Breast epithelium (tissue), 3 donors: Measurements from ENCODE around the gene MARS1.

Source experiments
- CTCF ChIP-seq, 3 donors: fragments of 450-650 bp; IDR thresholded peaks; one replicate each; pipeline ENCODE4 v1.5.1; 2016 to 2017; ENCODE audit warnings: antibody characterized with exemption in 3 of 3, mild to moderate bottlenecking in 3 of 3, moderate library complexity in 3 of 3
- POLR2AphosphoS5 ChIP-seq, 3 donors: sonication (generic); formaldehyde crosslinking; IDR thresholded peaks; one replicate each; pipeline ENCODE4 v1.6.1; 2017; ENCODE audit warnings: antibody characterized with exemption in 3 of 3

- TF ChIP-seq CTCF (IDR thresholded peaks at IDR 0.05) (no peak), POLR2AphosphoS5 (IDR thresholded peaks at IDR 0.05) (no peak)
Measured at GRCh38 chr12:57497223-57498131, 9.6 kb downstream of the MARS1 start.
